ENCODE data around the gene SLIT3.

Gene SLIT3

GRCh38 chr5:168660691-168661090 lies 640.2 kb downstream of the SLIT3 start:
- no peak overlapping the region for H3K27ac ChIP-seq
- TF ChIP-seq CTCF (conservative IDR thresholded peaks at IDR 0.05): no peak

- no peak overlapping the region for H3K27ac ChIP-seq
- TF ChIP-seq CTCF (conservative IDR thresholded peaks at IDR 0.05): no peak
These were observed 641.6 kb downstream of the SLIT3 start for GRCh38 chr5:168659286-168659847.

GRCh38 chr5:168658394-168658793 lies 642.5 kb downstream of the SLIT3 start:
- no peak for TF ChIP-seq CTCF (conservative IDR thresholded peaks at IDR 0.05)
- no peak overlapping the region for H3K27ac ChIP-seq

GRCh38 chr5:168656633-168657032 lies 644.3 kb downstream of the SLIT3 start:
- no peak for TF ChIP-seq CTCF (conservative IDR thresholded peaks at IDR 0.05)
- H3K27ac ChIP-seq: no peak overlapping the region

- no peak for TF ChIP-seq CTCF (conservative IDR thresholded peaks at IDR 0.05)
- H3K27ac ChIP-seq: no peak overlapping the region
These were observed 645.6 kb downstream of the SLIT3 start for GRCh38 chr5:168655316-168655715.

- no peak for TF ChIP-seq CTCF (conservative IDR thresholded peaks at IDR 0.05)
- no peak overlapping the region for H3K27ac ChIP-seq
These were observed 646.7 kb downstream of the SLIT3 start for GRCh38 chr5:168654211-168654721.

- no peak for TF ChIP-seq CTCF (conservative IDR thresholded peaks at IDR 0.05)
- H3K27ac ChIP-seq: no peak overlapping the region
These were observed 647.3 kb downstream of the SLIT3 start for GRCh38 chr5:168653626-168654025.

Data from VCaP (cell line).